ENCODE data around the gene FTH1.

DNA sequence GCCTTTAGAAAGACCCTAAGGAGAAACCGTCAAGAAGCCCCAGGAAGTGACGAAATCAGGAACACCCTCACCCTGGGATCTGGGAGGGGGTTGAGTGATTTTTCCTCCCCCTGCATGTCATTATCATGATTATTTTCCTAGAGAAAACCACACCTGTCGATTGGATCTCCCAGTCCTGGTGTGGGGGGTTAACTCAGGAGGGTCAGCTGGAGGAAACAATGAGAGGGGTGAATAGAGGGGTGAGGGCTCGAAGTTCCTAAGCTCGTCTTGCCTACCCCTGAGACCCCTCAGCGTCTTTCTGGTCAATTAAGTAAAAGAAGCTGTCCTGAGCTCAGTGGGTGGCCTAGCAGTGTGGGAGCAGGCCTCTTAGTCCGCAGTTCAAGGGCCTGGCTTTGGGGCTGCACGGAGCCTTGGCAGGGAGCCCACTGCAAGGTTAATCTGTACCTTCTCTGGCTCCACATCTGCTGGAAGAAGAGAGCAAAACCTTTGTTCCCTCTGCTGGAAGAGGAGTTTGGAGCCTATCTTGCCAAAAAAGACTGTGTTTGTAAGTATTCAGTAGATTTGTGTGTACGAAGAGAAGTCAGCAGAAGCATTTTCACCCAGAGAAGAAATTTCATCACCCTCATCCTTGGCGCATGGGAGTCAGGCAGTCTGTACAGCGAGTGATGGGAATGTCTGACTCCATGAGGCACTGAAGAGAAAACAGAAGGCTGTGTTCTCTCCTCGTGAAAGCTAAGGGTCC lies 34.2 kb upstream of the FTH1 start:
- TF ChIP-seq, protein P1, sequence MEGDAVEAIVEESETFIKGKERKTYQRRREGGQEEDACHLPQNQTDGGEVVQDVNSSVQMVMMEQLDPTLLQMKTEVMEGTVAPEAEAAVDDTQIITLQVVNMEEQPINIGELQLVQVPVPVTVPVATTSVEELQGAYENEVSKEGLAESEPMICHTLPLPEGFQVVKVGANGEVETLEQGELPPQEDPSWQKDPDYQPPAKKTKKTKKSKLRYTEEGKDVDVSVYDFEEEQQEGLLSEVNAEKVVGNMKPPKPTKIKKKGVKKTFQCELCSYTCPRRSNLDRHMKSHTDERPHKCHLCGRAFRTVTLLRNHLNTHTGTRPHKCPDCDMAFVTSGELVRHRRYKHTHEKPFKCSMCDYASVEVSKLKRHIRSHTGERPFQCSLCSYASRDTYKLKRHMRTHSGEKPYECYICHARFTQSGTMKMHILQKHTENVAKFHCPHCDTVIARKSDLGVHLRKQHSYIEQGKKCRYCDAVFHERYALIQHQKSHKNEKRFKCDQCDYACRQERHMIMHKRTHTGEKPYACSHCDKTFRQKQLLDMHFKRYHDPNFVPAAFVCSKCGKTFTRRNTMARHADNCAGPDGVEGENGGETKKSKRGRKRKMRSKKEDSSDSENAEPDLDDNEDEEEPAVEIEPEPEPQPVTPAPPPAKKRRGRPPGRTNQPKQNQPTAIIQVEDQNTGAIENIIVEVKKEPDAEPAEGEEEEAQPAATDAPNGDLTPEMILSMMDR (conservative IDR thresholded peaks at IDR 0.05 in 1 of 2, IDR thresholded peaks at IDR 0.05 in 1 of 2; ENCODE audit: low read depth in 1 of 2, low read length in 2 of 2), result no peak
- no peak for TF ChIP-seq EZH2 (IDR thresholded peaks at IDR 0.05; ENCODE audit: low read length, missing control alignments)

Data from fibroblast of lung (primary cell).